ENCODE measurements around the gene FGF18. TPM values are rescaled to one million over a fixed set of nuclear protein-coding genes. Genes with fewer than 3 reads are reported as not detected.

The FGF18 gene
- total and polyA plus RNA-seq, 2 experiments from 2014 or later: 0.56 to 0.86 TPM

- no peak for TF ChIP-seq ZNF462 (CRISPR knock-in tag; IDR thresholded peaks at IDR 0.05)
- TF ChIP-seq, protein P1, sequence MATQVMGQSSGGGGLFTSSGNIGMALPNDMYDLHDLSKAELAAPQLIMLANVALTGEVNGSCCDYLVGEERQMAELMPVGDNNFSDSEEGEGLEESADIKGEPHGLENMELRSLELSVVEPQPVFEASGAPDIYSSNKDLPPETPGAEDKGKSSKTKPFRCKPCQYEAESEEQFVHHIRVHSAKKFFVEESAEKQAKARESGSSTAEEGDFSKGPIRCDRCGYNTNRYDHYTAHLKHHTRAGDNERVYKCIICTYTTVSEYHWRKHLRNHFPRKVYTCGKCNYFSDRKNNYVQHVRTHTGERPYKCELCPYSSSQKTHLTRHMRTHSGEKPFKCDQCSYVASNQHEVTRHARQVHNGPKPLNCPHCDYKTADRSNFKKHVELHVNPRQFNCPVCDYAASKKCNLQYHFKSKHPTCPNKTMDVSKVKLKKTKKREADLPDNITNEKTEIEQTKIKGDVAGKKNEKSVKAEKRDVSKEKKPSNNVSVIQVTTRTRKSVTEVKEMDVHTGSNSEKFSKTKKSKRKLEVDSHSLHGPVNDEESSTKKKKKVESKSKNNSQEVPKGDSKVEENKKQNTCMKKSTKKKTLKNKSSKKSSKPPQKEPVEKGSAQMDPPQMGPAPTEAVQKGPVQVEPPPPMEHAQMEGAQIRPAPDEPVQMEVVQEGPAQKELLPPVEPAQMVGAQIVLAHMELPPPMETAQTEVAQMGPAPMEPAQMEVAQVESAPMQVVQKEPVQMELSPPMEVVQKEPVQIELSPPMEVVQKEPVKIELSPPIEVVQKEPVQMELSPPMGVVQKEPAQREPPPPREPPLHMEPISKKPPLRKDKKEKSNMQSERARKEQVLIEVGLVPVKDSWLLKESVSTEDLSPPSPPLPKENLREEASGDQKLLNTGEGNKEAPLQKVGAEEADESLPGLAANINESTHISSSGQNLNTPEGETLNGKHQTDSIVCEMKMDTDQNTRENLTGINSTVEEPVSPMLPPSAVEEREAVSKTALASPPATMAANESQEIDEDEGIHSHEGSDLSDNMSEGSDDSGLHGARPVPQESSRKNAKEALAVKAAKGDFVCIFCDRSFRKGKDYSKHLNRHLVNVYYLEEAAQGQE (IDR thresholded peaks at IDR 0.05; ENCODE audit: unreplicated experiment): no peak
- no peak for TF ChIP-seq ZNF331 (CRISPR knock-in tag; IDR thresholded peaks at IDR 0.05; ENCODE audit: low read depth)
- no peak for TF ChIP-seq CTCF (conservative IDR thresholded peaks at IDR 0.05; ENCODE audit: low read depth in 2 of 2)
- no peak for TF ChIP-seq ETS1 (IDR thresholded peaks at IDR 0.05)
- no peak for TF ChIP-seq EZH2phosphoT487 (IDR thresholded peaks at IDR 0.05; ENCODE audit: unreplicated experiment)
- TF ChIP-seq POLR2AphosphoS5 (IDR thresholded peaks at IDR 0.05; ENCODE audit: low read depth): no peak
Observed at GRCh38 chr5:171433352-171433698, 13.9 kb downstream of the FGF18 start (continued).
